Endothelial cell of umbilical vein (primary cell): Measurements from ENCODE around the gene ZNF302. TPM values are rescaled to one million over a fixed set of nuclear protein-coding genes. Genes with fewer than 3 reads are reported as not detected.

Experiments
- BruUV-seq: library from RNA; stranded (reverse); fragments of 400-500 nt; replicated peaks from 2 replicates; lab custom pipeline; 2021; lab: Mats Ljungman, UMichigan
- CTCF ChIA-PET: fragments of 300-600, 350-600 bp; sonication (Branson Sonifier 250); formaldehyde crosslinking; loops from one replicate; lab custom pipeline; 2021; ENCODE audit warnings: antibody characterized with exemption, inconsistent platforms; lab: Charles Lee
- POLR2A ChIA-PET: fragments of 300-600, 350-600 bp; sonication (Branson Sonifier 250); formaldehyde crosslinking; loops from one replicate; lab custom pipeline; 2021; ENCODE audit warnings: antibody characterized with exemption, inconsistent platforms; lab: Charles Lee
- DNase-seq: peaks from one replicate; pipeline ENCODE4 v3.0.0-alpha.2; 2011; ENCODE audit warnings: low read depth, low spot score
- FAIRE-seq: peaks from 2 replicates; lab custom pipeline; 2011; peaks lifted over from hg19 to GRCh38; lab: Jason Lieb, UNC
- H2AFZ ChIP-seq: 2 replicates; pipeline ENCODE4 v1.6.0; 2012; ENCODE audit warnings: low read depth, low read length, control low read depth, inconsistent platforms
- H3K27ac ChIP-seq: 2 replicates; pipeline ENCODE4 v1.5.1; 2011; ENCODE audit warnings: low read depth, mild to moderate bottlenecking, control low read depth, low read length, moderate library complexity; ENCODE audit not compliant: insufficient read depth
- H3K27me3 ChIP-seq, 2 experiments: 2 replicates each; pipeline versions ENCODE4 v1.6.0 to v1.6.1; 2011; ENCODE audit warnings: low read length in 2 of 2, mixed read lengths in 1 of 2; ENCODE audit not compliant: control insufficient read depth in 2 of 2, insufficient read depth in 2 of 2
- H3K36me3 ChIP-seq, 2 experiments: 2 replicates in 1 of 2; 3 replicates in 1 of 2; pipeline ENCODE4 v1.5.1; 2011; ENCODE audit warnings: low read length in 2 of 2, mild to moderate bottlenecking in 1 of 2, moderate library complexity in 1 of 2; ENCODE audit not compliant: control insufficient read depth in 2 of 2, insufficient read depth in 2 of 2; ENCODE audit errors: extremely low read depth in 1 of 2
- H3K4me1 ChIP-seq: 3 replicates; pipeline ENCODE4 v1.5.1; 2011; ENCODE audit warnings: mild to moderate bottlenecking, low read length; ENCODE audit not compliant: control insufficient read depth, insufficient read depth; ENCODE audit errors: extremely low read depth
- H3K4me2 ChIP-seq: 2 replicates; pipeline ENCODE4 v1.6.1; 2011; ENCODE audit warnings: low read length, control low read depth, mixed read lengths; ENCODE audit not compliant: insufficient read depth
- H3K4me3 ChIP-seq, 3 experiments: fragments of 200-600 bp in 1 of 3; sonication (generic), shearing (Covaris generic) in 1 of 3; replicated peaks in 1 of 3; 2 replicates each; pipeline ENCODE4 v1.5.1; 2011 to 2016; ENCODE audit warnings: control low read depth in 3 of 3, low read length in 3 of 3, mild to moderate bottlenecking in 2 of 3, inconsistent platforms in 1 of 3, low read depth in 1 of 3, moderate library complexity in 1 of 3; ENCODE audit not compliant: insufficient read depth in 1 of 3
- H3K79me2 ChIP-seq: 2 replicates; pipeline ENCODE4 v1.6.0; 2012; ENCODE audit warnings: low read length, inconsistent platforms; ENCODE audit not compliant: control insufficient read depth, insufficient read depth
- H3K9ac ChIP-seq: replicated peaks from 2 replicates; pipeline ENCODE3; 2011; ENCODE audit warnings: low read length, control low read depth; ENCODE audit not compliant: insufficient read depth; ENCODE audit errors: extremely low read depth
- H3K9me1 ChIP-seq: replicated peaks from 3 replicates; pipeline ENCODE4 v1.6.0; 2011; ENCODE audit warnings: mild to moderate bottlenecking, low read length; ENCODE audit not compliant: control insufficient read depth, insufficient read depth; ENCODE audit errors: extremely low read depth
- H3K9me3 ChIP-seq: replicated peaks from 2 replicates; pipeline ENCODE4 v1.5.1; 2012; ENCODE audit warnings: low read length, inconsistent platforms; ENCODE audit not compliant: control insufficient read depth, insufficient read depth
- H4K20me1 ChIP-seq: replicated peaks from 2 replicates; pipeline ENCODE3; 2011; ENCODE audit warnings: mild to moderate bottlenecking, low read length; ENCODE audit not compliant: control insufficient read depth, insufficient read depth; ENCODE audit errors: extremely low read depth
- EZH2 ChIP-seq: IDR thresholded peaks from 2 replicates; pipeline ENCODE4 v1.6.1; 2012; ENCODE audit warnings: borderline replicate concordance, low read depth, mild to moderate bottlenecking, moderate library complexity, low read length, inconsistent platforms; ENCODE audit not compliant: severe bottlenecking
- FOS ChIP-seq: IDR thresholded peaks from 2 replicates; pipeline ENCODE4 v1.6.1; 2011; ENCODE audit warnings: mild to moderate bottlenecking, low read length, moderate library complexity, borderline replicate concordance; ENCODE audit not compliant: insufficient read depth
- GATA2 ChIP-seq: IDR thresholded peaks from 2 replicates; pipeline ENCODE4 v1.7.0; 2011; ENCODE audit warnings: low read depth, mild to moderate bottlenecking, moderate library complexity, mixed read lengths, low read length; ENCODE audit not compliant: insufficient read length, insufficient read depth
- JUN ChIP-seq: IDR thresholded peaks from 2 replicates; pipeline ENCODE4 v1.6.1; 2011; ENCODE audit warnings: borderline replicate concordance, low read depth; ENCODE audit not compliant: insufficient read length, insufficient read depth
- MAX ChIP-seq: IDR thresholded peaks from 2 replicates; pipeline ENCODE4 v1.6.1; 2011; ENCODE audit not compliant: insufficient read depth, insufficient read length
- MYC ChIP-seq: IDR thresholded peaks from one replicate; pipeline ENCODE4 v1.6.1; 2011; ENCODE audit warnings: mild to moderate bottlenecking, low read depth, low read length
- POLR2A ChIP-seq: IDR thresholded peaks from 2 replicates; pipeline ENCODE4 v1.6.1; 2012; ENCODE audit warnings: low read depth, mild to moderate bottlenecking, control low read depth, low read length
- POLR2AphosphoS5 ChIP-seq: IDR thresholded peaks from 2 replicates; pipeline ENCODE4 v1.6.1; 2012; ENCODE audit warnings: low read depth, mild to moderate bottlenecking, control low read depth, low read length, moderate library complexity; ENCODE audit not compliant: insufficient read depth
- dilution Hi-C: fragments of 300-500 bp; cut with MboI; formaldehyde crosslinking; loops from one replicate; pipeline ENCODE4 v1.15.0; 2019; ENCODE audit warnings: low sequenced_read_pairs; ENCODE audit not compliant: extremely low pct_ligation_motif_present
- intact Hi-C: fragments of 100-400 bp; cut with micrococcal nuclease; formaldehyde crosslinking; loops from one replicate; pipeline ENCODE4 v1.10.0; 2022
- polyA plus RNA-seq, 4 experiments: library from polyadenylated mRNA; depleted of rRNA in 3 of 4; stranded (reverse) in 3 of 4; unstranded in 1 of 4; fragments of >200 nt; gene quantifications; 2 replicates each; pipeline versions ENCODE4 v1.2.1 to v1.2.3, GENCODE V29; 2011 to 2012; ENCODE audit warnings: missing spikeins in 1 of 4
- total RNA-seq: library from RNA; stranded (reverse); gene quantifications from 2 replicates; pipeline ENCODE4 v1.2.3, GENCODE V29; 2021
- TF ChIP-seq, protein P1 (sequence below), 2 donors: IDR thresholded peaks; 1 replicate in 1 of 2; 2 replicates in 1 of 2; pipeline ENCODE4 v1.5.1; 2011; ENCODE audit warnings: low read length in 2 of 2, mild to moderate bottlenecking in 2 of 2, moderate library complexity in 2 of 2, control low read depth in 1 of 2, inconsistent platforms in 1 of 2, low read depth in 1 of 2; ENCODE audit not compliant: insufficient read depth in 1 of 2; ENCODE audit errors: extremely low read depth in 1 of 2

Gene ZNF302
- total and polyA plus RNA-seq, 2 donors (not counting 3 experiments of a cell fraction or from before 2014, with no cell fraction given), result 8.1 to 15.6 TPM

GRCh38 chr19:34633802-34634201, 43.7 kb upstream of the ZNF302 start:
- no peak for DNase-seq
- no TSS peak for BruUV-seq
- no peak for FAIRE-seq
- dilution Hi-C loops, result no loop called here
- Histone ChIP-seq H3K36me3 (no peaks in the 10 kb centered on the region), H4K20me1 (no peaks in the 10 kb centered on the region), H3K9me3 (peaks cover 7% of the 10 kb centered on the region), H2AFZ (no peak overlapping the region), H3K79me2 (no peaks in the 10 kb centered on the region), H3K4me3 (no peak overlapping the region), H3K9ac (no peak overlapping the region), H3K27ac (no peak overlapping the region), H3K9me1 (no peaks in the 10 kb centered on the region), H3K4me2 (no peak overlapping the region), H3K27me3 (no peaks in the 10 kb centered on the region), H3K4me1 (no peaks in the 10 kb centered on the region)
- no peak for TF ChIP-seq GATA2
- TF ChIP-seq JUN, result no peak
- TF ChIP-seq POLR2AphosphoS5, result no peak
- TF ChIP-seq EZH2, result no peak
- TF ChIP-seq POLR2A, result no peak
- TF ChIP-seq MYC, result no peak
- no peak for TF ChIP-seq FOS
- POLR2A ChIA-PET, result no interaction called here
- CTCF ChIA-PET, result no interaction called here
- intact Hi-C loops, result no loop called here

GRCh38 chr19:34639491-34640085, 37.9 kb upstream of the ZNF302 start:
- dilution Hi-C loops, result no loop called here
- POLR2A ChIA-PET, result no interaction called here
- DNase-seq (peak; percentile 53), FAIRE-seq (peak; percentile 85)
- Histone ChIP-seq H2AFZ (no peak overlapping the region), H3K4me2 (no peak overlapping the region), H3K4me3 (no peak overlapping the region), H3K4me1 (no peaks in the 10 kb centered on the region), H3K9ac (no peak overlapping the region), H3K79me2 (no peaks in the 10 kb centered on the region), H3K9me3 (peaks cover 4% of the 10 kb centered on the region), H3K27me3 (peaks cover 1 to 4% of the 10 kb centered on the region in 2 experiments), H3K27ac (no peak overlapping the region), H3K36me3 (no peaks in the 10 kb centered on the region), H4K20me1 (no peaks in the 10 kb centered on the region), H3K9me1 (no peaks in the 10 kb centered on the region)
- intact Hi-C loops, result loop anchor here (1.0 kb wide), 3 partner anchors 24 to 138 kb away; no protein-coding TSS in a partner anchor
- CTCF ChIA-PET, result interaction anchor here (0.6 to 4.5 kb wide), 15 partner anchors 8 to 495 kb away, joined by 3 to 87 read pairs (median 4); partner anchors contain the start of genes LGI4 and ZNF302
- TF ChIP-seq MYC (no peak), MAX (no peak)
- TF ChIP-seq, protein P1, sequence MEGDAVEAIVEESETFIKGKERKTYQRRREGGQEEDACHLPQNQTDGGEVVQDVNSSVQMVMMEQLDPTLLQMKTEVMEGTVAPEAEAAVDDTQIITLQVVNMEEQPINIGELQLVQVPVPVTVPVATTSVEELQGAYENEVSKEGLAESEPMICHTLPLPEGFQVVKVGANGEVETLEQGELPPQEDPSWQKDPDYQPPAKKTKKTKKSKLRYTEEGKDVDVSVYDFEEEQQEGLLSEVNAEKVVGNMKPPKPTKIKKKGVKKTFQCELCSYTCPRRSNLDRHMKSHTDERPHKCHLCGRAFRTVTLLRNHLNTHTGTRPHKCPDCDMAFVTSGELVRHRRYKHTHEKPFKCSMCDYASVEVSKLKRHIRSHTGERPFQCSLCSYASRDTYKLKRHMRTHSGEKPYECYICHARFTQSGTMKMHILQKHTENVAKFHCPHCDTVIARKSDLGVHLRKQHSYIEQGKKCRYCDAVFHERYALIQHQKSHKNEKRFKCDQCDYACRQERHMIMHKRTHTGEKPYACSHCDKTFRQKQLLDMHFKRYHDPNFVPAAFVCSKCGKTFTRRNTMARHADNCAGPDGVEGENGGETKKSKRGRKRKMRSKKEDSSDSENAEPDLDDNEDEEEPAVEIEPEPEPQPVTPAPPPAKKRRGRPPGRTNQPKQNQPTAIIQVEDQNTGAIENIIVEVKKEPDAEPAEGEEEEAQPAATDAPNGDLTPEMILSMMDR (IDR thresholded peaks at IDR 0.05; ENCODE audit: extremely low read depth in 1 of 2, insufficient read depth in 1 of 2, low read depth in 1 of 2, low read length in 2 of 2), result peak; percentile 62 to 74
- no TSS peak for BruUV-seq
